K562 (cell line): ENCODE measurements around the gene NEUROD2. TPM values are rescaled to one million over a fixed set of nuclear protein-coding genes. Genes with fewer than 3 reads are reported as not detected.

Source experiments
- ARID3B ChIP-seq: fragments of 250-450 bp; sonication (Bioruptor Pico); IDR thresholded peaks from 2 replicates; pipeline ENCODE4 v1.4.0; 2020; ENCODE audit warnings: borderline replicate concordance
- ATF1 ChIP-seq, 2 experiments: fragments of 450-650 bp in 1 of 2; IDR thresholded peaks; 2 replicates each; pipeline ENCODE4 v1.6.1; 2016; ENCODE audit warnings: missing compliant biosample characterization in 1 of 2, missing genetic modification characterization in 1 of 2
- MYNN ChIP-seq, 2 experiments: sonication (generic); formaldehyde crosslinking in 1 of 2; IDR thresholded peaks; 2 replicates each; pipeline versions ENCODE4 v1.5.0 to v1.6.1; 2016 to 2020; ENCODE audit warnings: antibody characterized with exemption in 1 of 2, missing genetic modification reagents in 1 of 2
- NCOR1 ChIP-seq: fragments of 450-650 bp; IDR thresholded peaks from 2 replicates; pipeline ENCODE4 v1.6.1; 2016; ENCODE audit warnings: mild to moderate bottlenecking, moderate library complexity
- NR0B1 ChIP-seq: fragments of 450-650 bp; IDR thresholded peaks from one replicate; pipeline ENCODE4 v1.6.1; 2018; ENCODE audit warnings: mild to moderate bottlenecking, moderate library complexity; ENCODE audit not compliant: partially characterized antibody
- PHB ChIP-seq: fragments of 250-450 bp; sonication (Bioruptor Pico); IDR thresholded peaks from 2 replicates; pipeline ENCODE4 v1.5.0; 2021
- POLR3G ChIP-seq: IDR thresholded peaks from 2 replicates; pipeline ENCODE4 v1.6.1; 2011; ENCODE audit not compliant: insufficient read length, insufficient replicate concordance; ENCODE audit errors: extremely low read depth
- SPI1 ChIP-seq: IDR thresholded peaks from 2 replicates; pipeline ENCODE4 v1.6.1; 2011; ENCODE audit warnings: low read depth, low read length, control low read depth, borderline replicate concordance
- XRCC4 ChIP-seq: IDR thresholded peaks from one replicate; pipeline ENCODE4 v1.6.1; 2011; ENCODE audit not compliant: insufficient read depth, insufficient read length; ENCODE audit errors: extremely low read depth
- ZBTB7A ChIP-seq: IDR thresholded peaks from 2 replicates; pipeline ENCODE4 v1.6.1; 2011; ENCODE audit warnings: low read depth, mild to moderate bottlenecking, low read length, moderate library complexity, borderline replicate concordance; ENCODE audit not compliant: control insufficient read depth
- ZNF143 ChIP-seq: sonication (generic); formaldehyde crosslinking; IDR thresholded peaks from 2 replicates; pipeline ENCODE4 v1.9.0; 2022; ENCODE audit warnings: mild to moderate bottlenecking, missing genetic modification reagents
- ZNF41 ChIP-seq: fragments of 250-450 bp; sonication (Bioruptor Pico); conservative IDR thresholded peaks from 2 replicates; pipeline ENCODE4 v1.4.0; 2020; ENCODE audit warnings: mild to moderate bottlenecking
- ZNF444 ChIP-seq: fragments of 250-450 bp; sonication (Bioruptor Pico); IDR thresholded peaks from 2 replicates; pipeline ENCODE4 v1.4.0; 2020; ENCODE audit warnings: mild to moderate bottlenecking, moderate library complexity
- ZNF589 ChIP-seq: fragments of 200-800 bp; sonication (Bioruptor generic); IDR thresholded peaks from 2 replicates; pipeline ENCODE4 v1.6.1; 2016; ENCODE audit warnings: low read depth, missing genetic modification characterization, missing compliant biosample characterization
- polyA plus RNA-seq, 8 experiments: library from polyadenylated mRNA; depleted of rRNA in 4 of 8; stranded (reverse) in 5 of 8; unstranded in 3 of 8; fragments of >200 nt; fragmentation: Nextera tagmentation in 2 of 8; fragmentation: Illumina TruSeq in 1 of 8; extraction: Ambion mirVana in 2 of 8; extraction: Trizol in 1 of 8; gene quantifications; 2 replicates each; pipeline versions ENCODE4 v1.2.1 to v1.2.3, GENCODE V29; 2011 to 2014; ENCODE audit warnings: inconsistent platforms in 1 of 8, missing spikeins in 1 of 8
- total RNA-seq, 7 experiments: library from RNA; depleted of rRNA in 6 of 7; stranded (reverse); fragments of >200 nt in 6 of 7; fragmentation: Illumina TruSeq in 2 of 7; extraction: Trizol in 2 of 7; gene quantifications; 2 replicates each; pipeline versions ENCODE4 v1.2.1 to v1.2.3, GENCODE V29; 2011 to 2021; ENCODE audit warnings: low replicate concordance in 1 of 7
- TF ChIP-seq, protein P1 (sequence below): IDR thresholded peaks from 2 replicates; pipeline ENCODE4 v1.6.1; 2012; ENCODE audit warnings: low read depth, low read length, improper control_type of control experiment, borderline replicate concordance
- TF ChIP-seq, protein P2 (sequence below): fragments of 250-450 bp; sonication (Bioruptor Pico); IDR thresholded peaks from 2 replicates; pipeline ENCODE4 v1.5.1; 2021; ENCODE audit warnings: mild to moderate bottlenecking
- TF ChIP-seq, protein P3 (sequence below): sonication (generic); IDR thresholded peaks from 2 replicates; pipeline ENCODE4 v1.6.1; 2016
- TF ChIP-seq, protein P4 (sequence below): fragments of 450-650 bp; IDR thresholded peaks from 2 replicates; pipeline ENCODE4 v1.6.1; 2016; ENCODE audit warnings: mild to moderate bottlenecking

NEUROD2 gene
- total and polyA plus RNA-seq, 9 of the 15 experiments (the other 6 are each of a cell fraction or from before 2014, with no cell fraction given), result not detected

DNA sequence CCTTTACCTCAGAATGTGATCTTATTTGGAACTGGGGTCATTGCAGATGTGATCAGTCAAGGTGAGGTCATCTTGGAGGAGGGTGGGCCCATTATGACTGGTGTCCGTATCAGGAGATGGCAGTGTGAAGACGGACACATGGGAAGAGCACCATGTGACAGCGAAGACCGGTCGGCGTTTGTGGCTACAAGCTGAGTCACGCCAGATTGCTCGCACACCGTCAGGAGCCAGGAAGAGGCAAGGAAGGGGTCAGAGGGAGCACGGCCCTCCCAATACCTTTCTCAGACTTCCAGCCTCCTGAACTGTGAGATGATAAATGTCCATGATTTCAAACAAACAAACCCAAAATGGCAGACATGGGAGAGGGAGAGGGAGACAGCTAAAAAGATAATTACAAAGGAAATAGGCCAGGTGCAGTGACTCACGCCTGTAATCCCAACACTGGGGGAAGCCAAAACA is 42.4 kb upstream of the NEUROD2 start (continued):
- TF ChIP-seq NCOR1 (peak; percentile 59; the same call in 1 of the 2 replicates), SPI1 (no peak), NR0B1 (no peak), ZNF41 (no peak), ZNF143 (CRISPR knock-in tag) (no peak), ATF1 (CRISPR knock-in tag; IDR thresholded peaks at IDR 0.05) (no peak), ATF1 (tag; IDR thresholded peaks at IDR 0.05) (peak; percentile 84), PHB (CRISPR knock-in tag) (no peak), ARID3B (no peak), XRCC4 (no peak), ZBTB7A (peak; percentile 23; the same call in 1 of the 2 replicates), ZNF589 (CRISPR knock-in tag) (peak; percentile 63; the same call in 1 of the 2 replicates), POLR3G (no peak), ZNF444 (no peak), MYNN (IDR thresholded peaks at IDR 0.05) (peak; percentile 51; the same call in 1 of the 2 replicates), MYNN (CRISPR knock-in tag; IDR thresholded peaks at IDR 0.05) (no peak)
- TF ChIP-seq, protein P1, sequence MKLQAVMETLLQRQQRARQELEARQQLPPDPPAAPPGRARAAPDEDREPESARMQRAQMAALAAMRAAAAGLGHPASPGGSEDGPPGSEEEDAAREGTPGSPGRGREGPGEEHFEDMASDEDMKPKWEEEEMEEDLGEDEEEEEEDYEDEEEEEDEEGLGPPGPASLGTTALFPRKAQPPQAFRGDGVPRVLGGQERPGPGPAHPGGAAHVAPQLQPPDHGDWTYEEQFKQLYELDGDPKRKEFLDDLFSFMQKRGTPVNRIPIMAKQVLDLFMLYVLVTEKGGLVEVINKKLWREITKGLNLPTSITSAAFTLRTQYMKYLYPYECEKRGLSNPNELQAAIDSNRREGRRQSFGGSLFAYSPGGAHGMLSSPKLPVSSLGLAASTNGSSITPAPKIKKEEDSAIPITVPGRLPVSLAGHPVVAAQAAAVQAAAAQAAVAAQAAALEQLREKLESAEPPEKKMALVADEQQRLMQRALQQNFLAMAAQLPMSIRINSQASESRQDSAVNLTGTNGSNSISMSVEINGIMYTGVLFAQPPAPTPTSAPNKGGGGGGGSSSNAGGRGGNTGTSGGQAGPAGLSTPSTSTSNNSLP, result no peak; the same call in 1 of the 2 replicates
- TF ChIP-seq, protein P2, sequence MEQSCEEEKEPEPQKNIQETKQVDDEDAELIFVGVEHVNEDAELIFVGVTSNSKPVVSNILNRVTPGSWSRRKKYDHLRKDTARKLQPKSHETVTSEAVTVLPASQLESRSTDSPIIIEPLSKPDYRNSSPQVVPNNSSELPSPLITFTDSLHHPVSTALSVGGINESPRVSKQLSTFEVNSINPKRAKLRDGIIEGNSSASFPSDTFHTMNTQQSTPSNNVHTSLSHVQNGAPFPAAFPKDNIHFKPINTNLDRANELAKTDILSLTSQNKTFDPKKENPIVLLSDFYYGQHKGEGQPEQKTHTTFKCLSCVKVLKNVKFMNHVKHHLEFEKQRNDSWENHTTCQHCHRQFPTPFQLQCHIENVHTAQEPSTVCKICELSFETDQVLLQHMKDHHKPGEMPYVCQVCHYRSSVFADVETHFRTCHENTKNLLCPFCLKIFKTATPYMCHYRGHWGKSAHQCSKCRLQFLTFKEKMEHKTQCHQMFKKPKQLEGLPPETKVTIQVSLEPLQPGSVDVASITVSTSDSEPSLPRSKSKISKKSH, result no peak
- TF ChIP-seq, protein P3, sequence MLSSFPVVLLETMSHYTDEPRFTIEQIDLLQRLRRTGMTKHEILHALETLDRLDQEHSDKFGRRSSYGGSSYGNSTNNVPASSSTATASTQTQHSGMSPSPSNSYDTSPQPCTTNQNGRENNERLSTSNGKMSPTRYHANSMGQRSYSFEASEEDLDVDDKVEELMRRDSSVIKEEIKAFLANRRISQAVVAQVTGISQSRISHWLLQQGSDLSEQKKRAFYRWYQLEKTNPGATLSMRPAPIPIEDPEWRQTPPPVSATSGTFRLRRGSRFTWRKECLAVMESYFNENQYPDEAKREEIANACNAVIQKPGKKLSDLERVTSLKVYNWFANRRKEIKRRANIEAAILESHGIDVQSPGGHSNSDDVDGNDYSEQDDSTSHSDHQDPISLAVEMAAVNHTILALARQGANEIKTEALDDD, result no peak
- TF ChIP-seq, protein P4, sequence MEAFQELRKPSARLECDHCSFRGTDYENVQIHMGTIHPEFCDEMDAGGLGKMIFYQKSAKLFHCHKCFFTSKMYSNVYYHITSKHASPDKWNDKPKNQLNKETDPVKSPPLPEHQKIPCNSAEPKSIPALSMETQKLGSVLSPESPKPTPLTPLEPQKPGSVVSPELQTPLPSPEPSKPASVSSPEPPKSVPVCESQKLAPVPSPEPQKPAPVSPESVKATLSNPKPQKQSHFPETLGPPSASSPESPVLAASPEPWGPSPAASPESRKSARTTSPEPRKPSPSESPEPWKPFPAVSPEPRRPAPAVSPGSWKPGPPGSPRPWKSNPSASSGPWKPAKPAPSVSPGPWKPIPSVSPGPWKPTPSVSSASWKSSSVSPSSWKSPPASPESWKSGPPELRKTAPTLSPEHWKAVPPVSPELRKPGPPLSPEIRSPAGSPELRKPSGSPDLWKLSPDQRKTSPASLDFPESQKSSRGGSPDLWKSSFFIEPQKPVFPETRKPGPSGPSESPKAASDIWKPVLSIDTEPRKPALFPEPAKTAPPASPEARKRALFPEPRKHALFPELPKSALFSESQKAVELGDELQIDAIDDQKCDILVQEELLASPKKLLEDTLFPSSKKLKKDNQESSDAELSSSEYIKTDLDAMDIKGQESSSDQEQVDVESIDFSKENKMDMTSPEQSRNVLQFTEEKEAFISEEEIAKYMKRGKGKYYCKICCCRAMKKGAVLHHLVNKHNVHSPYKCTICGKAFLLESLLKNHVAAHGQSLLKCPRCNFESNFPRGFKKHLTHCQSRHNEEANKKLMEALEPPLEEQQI, result no peak
